Stimulated activated CD4-positive, alpha-beta T cell treated with anti-CD3 and anti-CD28 coated beads, TNF-alpha, amount 100 ng/mL, for 1 hour (primary cell): ENCODE measurements around the gene PRKAR2B.
"Not testable (repeated sequence)": the region's sequence is repeated elsewhere in the genome, so short reads cannot be mapped to it uniquely, and the experiment has no call there.

Experiments
- DNase-seq, 3 donors: peaks; one replicate each; pipeline ENCODE4 v3.0.0-alpha.2; 2020; ENCODE audit warnings: low read depth in 3 of 3, low spot score in 1 of 3

Gene PRKAR2B

GRCh38 chr7:107026166-107026565, 18.3 kb upstream of the PRKAR2B start:
- no peak for DNase-seq

DNA sequence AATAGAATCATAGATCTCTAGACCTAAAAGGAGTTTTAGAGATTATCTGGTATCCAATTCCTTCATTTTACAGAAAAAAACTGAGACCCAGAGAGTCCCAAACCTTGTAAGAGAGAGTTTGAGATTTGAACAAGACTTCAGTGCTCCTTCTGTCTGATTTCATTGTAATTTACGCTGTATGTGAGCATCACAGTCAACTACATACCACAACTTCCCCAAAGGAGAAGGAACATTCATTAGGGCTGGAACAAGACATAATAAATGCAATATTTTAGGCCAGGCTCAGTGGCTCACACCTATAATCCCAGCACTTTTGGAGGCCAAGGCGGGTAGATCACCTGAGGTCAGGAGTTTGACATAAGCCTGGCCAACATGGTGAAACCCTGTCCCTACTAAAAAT, 17.3 kb upstream of the PRKAR2B start:
- no peak for DNase-seq

DNA sequence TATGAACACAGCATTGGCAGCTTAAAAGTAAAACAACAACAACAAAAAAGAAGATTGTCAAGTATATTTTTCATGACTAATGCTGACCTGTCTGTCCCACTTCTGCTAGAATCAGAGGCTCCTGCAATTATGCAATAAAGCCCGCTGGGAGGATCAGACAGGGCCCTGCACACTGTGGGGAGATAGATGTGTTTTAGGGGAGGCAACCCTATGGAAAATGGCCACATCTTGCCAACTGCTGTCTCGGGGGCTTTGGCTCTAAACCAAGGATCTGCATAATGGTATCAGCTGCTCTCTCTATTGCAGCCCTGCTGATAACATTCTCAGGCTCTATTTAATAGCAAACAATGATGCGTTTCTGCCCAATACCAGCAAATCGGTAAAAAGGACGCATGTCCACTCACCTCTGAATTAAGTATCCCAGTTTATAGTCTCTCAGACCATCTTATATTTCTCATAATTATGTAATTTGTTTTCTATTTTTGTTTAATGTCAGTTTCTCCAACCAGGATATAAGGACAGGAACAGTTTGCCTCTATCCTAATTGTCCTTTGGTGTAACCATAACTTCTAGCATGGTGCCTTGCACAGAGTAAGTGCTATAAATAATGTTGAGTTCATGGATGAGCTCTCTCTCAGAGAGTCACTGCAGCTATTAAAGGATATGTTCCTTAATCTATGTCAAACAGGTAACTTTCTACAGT, 15.3 kb upstream of the PRKAR2B start:
- DNase-seq: no peak

- DNase-seq: no peak
Observed at GRCh38 chr7:107029764-107030286, 14.7 kb upstream of the PRKAR2B start.

- no peak for DNase-seq
Observed at GRCh38 chr7:107032050-107032449, 12.5 kb upstream of the PRKAR2B start.

GRCh38 chr7:107032720-107033438, 11.6 kb upstream of the PRKAR2B start:
- no peak for DNase-seq

GRCh38 chr7:107034553-107034952, 10.0 kb upstream of the PRKAR2B start:
- DNase-seq: no peak

GRCh38 chr7:107035446-107035845, 9.1 kb upstream of the PRKAR2B start:
- no peak for DNase-seq

DNA sequence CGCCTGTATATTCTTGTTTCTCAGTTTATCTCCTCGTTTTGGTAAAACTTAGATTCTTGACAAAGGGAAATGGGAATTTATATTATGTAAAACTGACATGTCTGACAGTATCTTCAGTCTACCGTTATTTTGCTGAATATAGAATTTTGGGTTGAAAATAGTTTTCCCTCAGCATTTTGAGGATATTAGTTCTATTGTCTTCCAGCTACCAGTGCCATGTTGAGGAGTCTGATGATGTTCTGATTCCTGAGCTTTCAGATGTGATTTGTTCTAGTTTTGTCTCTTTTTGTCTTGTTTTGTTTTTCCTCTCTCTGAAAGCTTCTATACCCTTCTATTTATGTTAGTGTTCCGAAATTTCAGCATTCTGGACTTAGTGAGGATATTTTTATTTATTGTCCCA, 8.0 kb upstream of the PRKAR2B start:
- DNase-seq: no peak

DNA sequence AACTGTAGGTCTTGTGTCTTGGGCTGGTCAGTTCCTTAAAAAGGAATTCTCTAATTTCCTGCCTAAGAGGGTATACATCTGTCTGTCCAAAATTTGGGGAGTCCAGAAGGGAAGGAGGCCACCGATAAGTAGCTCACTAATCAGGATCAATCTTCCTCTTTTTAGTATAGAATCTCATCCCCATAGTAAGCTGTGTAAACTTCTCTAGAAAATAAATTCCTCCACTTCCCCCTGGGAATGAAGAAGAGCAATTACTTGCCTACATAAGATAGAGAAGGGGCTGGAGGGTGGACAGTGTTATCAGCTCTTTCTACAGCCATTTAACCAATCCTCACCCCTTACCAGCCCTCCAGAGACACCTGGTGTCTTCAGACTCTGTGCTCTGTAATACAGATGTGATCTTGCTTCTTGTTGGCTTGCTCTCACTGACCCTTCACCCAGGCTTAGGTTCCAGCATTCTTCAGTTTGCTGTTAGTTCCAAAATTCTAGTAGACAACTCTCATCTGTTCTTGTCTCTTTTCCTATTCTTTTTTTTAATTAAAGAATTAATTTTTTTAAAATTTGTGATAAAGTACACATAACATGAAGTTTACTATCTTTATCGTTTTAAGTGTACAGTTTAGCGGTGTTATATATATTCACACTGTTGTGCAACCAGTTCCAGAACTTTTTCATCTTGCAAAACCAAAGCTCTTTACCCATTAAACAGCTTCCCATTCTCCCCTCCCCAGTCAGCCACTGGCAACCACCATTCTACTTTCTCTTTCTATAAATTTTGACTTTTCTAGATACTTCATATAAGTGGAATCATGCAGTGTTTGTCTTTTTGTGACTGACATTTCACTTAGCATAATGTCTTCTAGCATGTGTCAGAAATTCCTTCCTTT, 6.5 kb upstream of the PRKAR2B start:
- no peak for DNase-seq

- DNase-seq: no peak
Observed at GRCh38 chr7:107039199-107039900, 5.2 kb upstream of the PRKAR2B start.

DNA sequence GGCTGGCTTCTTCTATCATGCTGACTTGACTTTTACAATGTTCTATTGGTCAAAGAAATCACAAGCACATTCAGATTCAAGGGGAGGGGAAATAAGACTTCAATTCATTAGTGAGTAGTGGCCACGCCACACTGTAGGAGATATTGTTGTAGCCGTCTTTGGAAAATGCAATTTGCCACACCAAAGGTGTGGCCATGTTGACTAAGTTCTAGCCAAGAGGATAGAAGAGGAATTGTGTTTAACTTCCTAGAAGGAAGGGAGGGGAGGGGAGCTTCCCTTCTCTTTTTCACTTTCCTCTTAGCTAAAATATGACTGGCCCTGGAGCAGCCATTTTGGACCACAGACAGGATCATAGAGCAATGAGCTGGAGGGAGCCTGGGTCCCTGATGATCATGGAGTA, 3.4 kb upstream of the PRKAR2B start:
- no peak for DNase-seq

GRCh38 chr7:107041764-107042163, 2.7 kb upstream of the PRKAR2B start:
- not testable (repeated sequence) for DNase-seq

DNA sequence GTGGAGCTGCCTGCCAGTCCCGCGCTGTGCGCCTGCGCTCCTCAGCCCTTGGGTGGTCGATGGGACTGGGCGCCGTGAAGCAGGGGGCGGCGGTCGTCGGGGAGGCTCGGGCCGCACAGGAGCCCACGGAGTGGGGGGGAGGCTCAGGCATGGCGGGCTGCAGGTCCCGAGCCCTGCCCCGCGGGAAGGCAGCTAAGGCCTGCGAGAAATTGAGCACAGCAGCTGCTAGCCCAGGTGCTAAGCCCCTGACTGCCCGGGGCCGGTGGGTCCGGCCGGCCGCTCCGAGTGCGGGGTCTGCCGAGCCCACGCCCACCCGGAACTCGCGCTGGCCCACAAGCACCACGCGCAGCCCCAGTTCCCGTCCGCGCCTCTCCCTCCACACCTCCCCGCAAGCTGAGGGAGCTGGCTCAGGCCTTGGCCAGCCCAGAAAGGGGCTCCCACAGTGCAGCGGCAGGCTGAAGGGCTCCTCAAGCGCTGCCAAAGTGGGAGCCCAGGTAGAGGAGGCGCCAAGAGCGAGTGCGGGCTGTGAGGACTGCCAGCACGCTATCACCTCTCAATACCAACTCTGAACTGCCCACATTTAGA, 2.1 kb upstream of the PRKAR2B start:
- DNase-seq: not testable (repeated sequence)

- DNase-seq: no peak
Observed at GRCh38 chr7:107043491-107043890, 1.0 kb upstream of the PRKAR2B start.

- DNase-seq: no peak
Observed at GRCh38 chr7:107043921-107044346, 571 bp upstream of the PRKAR2B start.

GRCh38 chr7:107045195-107045960, 873 bp downstream of the PRKAR2B start:
- DNase-seq: no peak

DNA sequence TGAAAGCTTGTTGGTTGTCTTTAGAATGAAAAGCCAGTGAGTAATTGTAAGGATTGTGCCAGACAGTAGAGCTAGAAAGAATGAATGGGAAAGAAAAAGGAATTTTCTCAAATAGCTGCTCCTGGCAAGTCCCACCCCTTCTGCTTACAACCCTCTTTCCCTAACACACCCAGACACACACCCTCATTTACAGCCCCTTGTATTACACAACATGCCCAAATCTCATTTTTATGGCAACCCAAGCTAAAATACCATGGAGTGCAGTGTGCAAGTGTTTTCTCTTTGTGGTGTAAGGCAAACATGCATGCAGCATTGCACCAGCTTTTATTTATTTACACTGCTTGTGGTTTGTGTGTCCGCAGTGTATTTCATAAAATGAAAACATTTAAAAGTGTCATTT, 1.5 kb downstream of the PRKAR2B start:
- no peak for DNase-seq

DNA sequence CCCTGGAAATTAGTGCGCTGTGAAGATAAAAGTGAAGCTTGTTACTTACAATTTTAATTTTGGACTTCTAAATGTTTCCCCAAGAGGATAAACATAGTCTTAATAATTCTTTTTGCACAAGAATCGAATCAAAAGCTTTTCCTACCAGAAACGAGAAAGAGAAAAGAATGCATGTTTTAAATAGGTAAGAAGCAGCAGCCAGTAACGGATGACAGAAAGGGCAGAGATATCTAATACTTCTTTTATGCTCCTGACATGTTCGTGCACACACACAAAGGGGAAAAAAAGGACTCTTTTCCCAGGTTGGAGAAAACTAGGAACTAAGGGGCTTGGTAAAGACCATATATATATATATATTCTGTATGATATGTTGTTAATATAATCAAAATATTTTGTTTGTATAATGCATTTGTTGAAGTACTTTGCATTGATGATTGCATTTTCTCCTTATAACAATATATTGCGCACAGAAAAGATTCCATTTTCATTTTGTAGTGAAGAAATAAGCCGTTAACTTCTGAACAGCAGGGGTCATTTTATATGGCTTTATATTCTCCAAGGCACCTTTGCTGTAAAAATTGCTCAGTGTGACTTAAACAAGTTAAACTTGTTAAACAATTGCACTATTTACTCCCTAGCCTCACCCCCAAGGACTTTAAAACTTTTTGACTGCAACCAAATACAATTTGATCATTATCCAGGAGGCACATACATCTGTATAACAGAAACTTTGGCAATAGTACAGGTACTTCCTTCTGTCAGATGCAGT, 2.2 kb downstream of the PRKAR2B start:
- no peak for DNase-seq
